HepG2 (cell line): ENCODE results near the gene ZCCHC12. TPM values are rescaled to one million over a fixed set of nuclear protein-coding genes. Genes with fewer than 3 reads are reported as not detected.

Experiments used
- ATAC-seq: fragments of 200-7000 bp; cut with Tn5 transposase; 3 replicates; pipeline ENCODE4 v1.9.1; 2020; ENCODE audit warnings: mild to moderate bottlenecking, moderate library complexity
- BruUV-seq: library from RNA; stranded (reverse); fragments of 400-500 nt; replicated peaks from 2 replicates; lab custom pipeline; 2021; lab: Mats Ljungman, UMichigan
- CTCF ChIA-PET: fragments of 300-600 bp; formaldehyde crosslinking; extraction: SDS; loops from one replicate; lab custom pipeline; 2021; ENCODE audit warnings: low total read pairs, inconsistent platforms, low intra/inter-chr PET ratio; lab: Yijun Ruan, JAX
- POLR2A ChIA-PET: fragments of 350-600 bp; sonication (Branson Sonifier 250); formaldehyde crosslinking; loops from one replicate; lab custom pipeline; 2020; ENCODE audit warnings: antibody characterized with exemption, inconsistent platforms; lab: Yijun Ruan, JAX
- DNase-seq: peaks from one replicate; pipeline ENCODE4 v3.0.0-alpha.2; 2015; ENCODE audit warnings: low spot score
- FAIRE-seq: peaks from 3 replicates; lab custom pipeline; 2011; peaks lifted over from hg19 to GRCh38; lab: Jason Lieb, UNC
- H2AFZ ChIP-seq: one replicate; pipeline ENCODE4 v1.6.1; 2011; ENCODE audit warnings: low read length, inconsistent platforms
- H3K27ac ChIP-seq: fragments of 300-600 bp; 3 replicates; pipeline ENCODE4 v1.8.0; 2011; ENCODE audit warnings: mixed run types, mild to moderate bottlenecking, mixed read lengths, low read length, inconsistent platforms; ENCODE audit not compliant: insufficient read depth; ENCODE audit errors: extremely low read length
- H3K27me3 ChIP-seq, 2 experiments: fragments of 200-600 bp in 1 of 2; 2 replicates in 1 of 2; 3 replicates in 1 of 2; pipeline versions ENCODE4 v1.6.0 to v1.8.0; 2011; ENCODE audit warnings: low read length in 2 of 2, mild to moderate bottlenecking in 2 of 2, moderate library complexity in 2 of 2, inconsistent platforms in 1 of 2; ENCODE audit not compliant: insufficient read depth in 2 of 2, control insufficient read depth in 1 of 2
- H3K36me3 ChIP-seq, 2 experiments: fragments of 200-600 bp in 1 of 2; replicated peaks in 1 of 2; 2 replicates in 1 of 2; 3 replicates in 1 of 2; pipeline versions ENCODE4 v1.5.1 to v1.8.0; 2011; ENCODE audit warnings: low read length in 2 of 2, inconsistent platforms in 1 of 2; ENCODE audit not compliant: insufficient read depth in 2 of 2, control insufficient read depth in 1 of 2
- H3K4me1 ChIP-seq: 2 replicates; pipeline ENCODE4 v1.5.1; 2012; ENCODE audit warnings: low read length, inconsistent platforms; ENCODE audit not compliant: insufficient read depth
- H3K4me2 ChIP-seq: 2 replicates; pipeline ENCODE4 v1.6.0; 2011; ENCODE audit warnings: low read depth, low read length, inconsistent platforms
- H3K4me3 ChIP-seq, 3 experiments: fragments of 200-600 bp in 1 of 3; sonication (generic), shearing (Covaris generic) in 1 of 3; replicated peaks in 1 of 3; 2 replicates each; pipeline ENCODE4 v1.5.1; 2011 to 2016; ENCODE audit warnings: low read length in 3 of 3, inconsistent platforms in 2 of 3, low read depth in 2 of 3, mild to moderate bottlenecking in 2 of 3, control low read depth in 1 of 3, mixed read lengths in 1 of 3; ENCODE audit not compliant: insufficient read depth in 1 of 3
- H3K79me2 ChIP-seq: one replicate; pipeline ENCODE4 v1.6.1; 2011; ENCODE audit warnings: low read length, inconsistent platforms; ENCODE audit not compliant: insufficient read depth
- H3K9ac ChIP-seq: 2 replicates; pipeline ENCODE4 v1.6.0; 2011; ENCODE audit warnings: mild to moderate bottlenecking, low read depth, low read length, inconsistent platforms; ENCODE audit not compliant: insufficient read depth
- H3K9me3 ChIP-seq: 2 replicates; pipeline ENCODE4 v1.5.1; 2012; ENCODE audit warnings: mild to moderate bottlenecking, low read length
- H4K20me1 ChIP-seq: 2 replicates; pipeline ENCODE4 v1.6.0; 2011; ENCODE audit warnings: inconsistent platforms, mild to moderate bottlenecking, low read length, moderate library complexity; ENCODE audit not compliant: insufficient read depth
- IKZF1 ChIP-seq: fragments of 450-650 bp; IDR thresholded peaks from 2 replicates; pipeline ENCODE4 v1.7.1; 2016
- THAP9 ChIP-seq: sonication (generic); formaldehyde crosslinking; IDR thresholded peaks from 2 replicates; pipeline ENCODE4; 2020; ENCODE audit warnings: missing genetic modification reagents, mild to moderate bottlenecking, borderline replicate concordance
- ZC3H13 ChIP-seq: sonication (generic); formaldehyde crosslinking; IDR thresholded peaks from 2 replicates; pipeline ENCODE4 v1.8.1; 2023; ENCODE audit warnings: mild to moderate bottlenecking, missing genetic modification reagents, moderate library complexity
- WGBS: methylation state at CpG from one replicate; pipeline ENCODE4 v1.1.6; 2017; ENCODE audit warnings: low lambda C conversion rate; 5-methylcytosine and 5-hydroxymethylcytosine counted together
- in situ Hi-C: cut with HindIII; loops from 2 replicates; pipeline ENCODE4 v1.10.0; 2017; ENCODE audit warnings: low pct_unique_long_range_greater_than_20kb; ENCODE audit not compliant: extremely low pct_ligation_motif_present
- intact Hi-C: fragments of 100-400 bp; cut with micrococcal nuclease; formaldehyde crosslinking; loops from one replicate; pipeline ENCODE4 v1.10.0; 2022; ENCODE audit not compliant: unreplicated experiment
- polyA plus RNA-seq, 8 experiments: library from polyadenylated mRNA; depleted of rRNA in 3 of 8; stranded (reverse) in 7 of 8; unstranded in 1 of 8; fragments of >200 nt; fragmentation: Illumina TruSeq in 4 of 8; extraction: Trizol in 4 of 8; gene quantifications; 2 replicates each; pipeline versions ENCODE4 v1.2.1 to v1.2.3, GENCODE V29; 2011 to 2016; ENCODE audit warnings: low read depth in 4 of 8, missing spikeins in 1 of 8, mixed read lengths in 1 of 8; ENCODE audit not compliant: insufficient read depth in 1 of 8
- total RNA-seq, 5 experiments: library from RNA; depleted of rRNA; stranded (reverse); fragments of >200 nt; fragmentation: Illumina TruSeq; extraction: Trizol; gene quantifications; 2 replicates each; pipeline ENCODE4 v1.2.3, GENCODE V29; 2016; ENCODE audit warnings: low read depth in 1 of 5

Gene ZCCHC12
- total and polyA plus RNA-seq, 2 of the 13 experiments (the other 11 are each of a cell fraction or from before 2014, with no cell fraction given): 0.05 to 0.20 TPM

- no peak for ATAC-seq
These were observed 41.6 kb downstream of the ZCCHC12 start for GRCh38 chrX:118865231-118865630.

More at GRCh38 chrX:118865231-118865630, 41.6 kb downstream of the ZCCHC12 start:
- intact Hi-C loops: no loop called here
- no peak overlapping the region for H2AFZ ChIP-seq
- in situ Hi-C loops: loop anchor here (25.0 kb wide), 1 partner anchor 122 kb away; no protein-coding TSS in a partner anchor
- no peaks in the 10 kb centered on the region for H3K4me1 ChIP-seq
- FAIRE-seq (no peak), DNase-seq (no peak)
- no peaks in the 10 kb centered on the region for H3K27me3 ChIP-seq
- H4K20me1 ChIP-seq: no peaks in the 10 kb centered on the region
- no peaks in the 10 kb centered on the region for H3K79me2 ChIP-seq
- 25% methylated on average over 1 of the region's 1 CpG for WGBS
- no peaks in the 10 kb centered on the region for H3K36me3 ChIP-seq
- H3K27ac ChIP-seq: no peak overlapping the region
- no peaks in the 10 kb centered on the region for H3K9me3 ChIP-seq
- no peak overlapping the region for H3K4me2 ChIP-seq
- CTCF ChIA-PET: no interaction called here
- TF ChIP-seq IKZF1 (no peak), ZC3H13 (CRISPR knock-in tag) (no peak), THAP9 (CRISPR knock-in tag) (no peak)
- POLR2A ChIA-PET: no interaction called here
- BruUV-seq: no TSS peak
- no peak overlapping the region for H3K4me3 ChIP-seq
- H3K9ac ChIP-seq: no peak overlapping the region
